ENCODE measurements around the gene ALPG. TPM values are rescaled to one million over a fixed set of nuclear protein-coding genes. Genes with fewer than 3 reads are reported as not detected.

Gene ALPG
- total and polyA plus RNA-seq, 9 of the 15 experiments (the other 6 are each of a cell fraction or from before 2014, with no cell fraction given): not detected

DNA sequence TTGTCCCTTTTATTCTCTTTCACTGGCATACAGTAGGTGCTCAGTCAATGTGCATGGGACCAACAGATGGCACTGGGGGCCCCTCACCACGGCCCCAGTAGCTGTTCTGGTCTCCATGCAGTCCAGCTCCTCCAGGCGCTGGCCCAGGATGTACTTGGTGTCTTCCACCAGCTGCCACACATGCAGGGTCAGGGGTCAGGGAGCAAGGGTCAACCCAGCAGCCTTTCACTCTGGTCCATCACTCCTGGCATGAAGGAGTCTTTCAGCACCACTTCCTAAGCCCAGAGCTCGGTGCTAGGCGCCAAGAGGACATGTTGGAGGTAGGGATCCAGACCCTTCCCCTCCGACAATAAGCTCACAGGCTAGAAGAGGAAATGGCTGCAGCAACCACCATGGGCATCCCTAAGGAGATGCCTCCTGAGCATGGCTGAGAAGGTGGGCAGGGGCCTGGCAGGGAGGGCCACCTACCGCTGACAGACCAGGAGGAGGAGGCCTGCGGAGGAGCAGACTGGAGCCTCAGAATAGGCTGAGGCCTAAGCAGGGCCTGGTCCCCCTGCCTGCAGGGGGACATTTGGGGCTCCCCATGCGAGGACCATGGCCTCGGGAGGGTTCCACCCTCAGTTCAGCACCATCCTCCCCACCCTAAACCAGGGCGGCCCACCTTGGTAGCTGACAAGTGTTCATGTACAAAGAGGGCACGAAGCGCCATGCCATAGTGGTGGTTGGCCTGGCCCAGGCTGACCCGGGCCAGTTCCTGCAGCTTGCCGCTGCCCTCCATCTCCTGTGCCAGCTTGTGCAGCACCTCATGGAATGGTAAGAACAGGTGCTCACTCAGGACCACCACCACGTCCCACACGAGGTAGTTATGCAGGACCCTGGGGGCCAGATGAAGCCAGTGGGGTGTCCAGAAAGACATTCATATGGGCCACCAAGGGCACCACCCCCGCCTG lies 10.2 kb downstream of the ALPG start:
- Histone ChIP-seq H3K4me1 (replicated peaks in 1 of 2; ENCODE audit: control insufficient read depth in 2 of 2, insufficient read depth in 2 of 2, low read length in 2 of 2) (peaks cover 0 to 9% of the 10 kb centered on the region in 2 experiments; a peak in 2 of 5 replicates), H3K9me3 (replicated peaks; ENCODE audit: control insufficient read depth, insufficient read depth, low read depth, low read length) (no peaks in the 10 kb centered on the region), H3K27me3 (ENCODE audit: control insufficient read depth in 2 of 2, insufficient read depth in 2 of 2, low read length in 2 of 2) (peaks cover 0 to 32% of the 10 kb centered on the region in 2 experiments; a peak in 3 of 5 replicates), H3K27ac (ENCODE audit: extremely low read depth, low read depth, low read length) (no peak overlapping the region), H3K4me3 (no peak overlapping the region), H2AFZ (ENCODE audit: low read depth, low read length) (no peak overlapping the region), H3K36me3 (ENCODE audit: control insufficient read depth, insufficient read depth, low read length) (no peaks in the 10 kb centered on the region), H3K9me1 (ENCODE audit: control insufficient read depth, insufficient read depth, low read length) (no peaks in the 10 kb centered on the region), H3K79me2 (ENCODE audit: control insufficient read depth, insufficient read depth, low read length) (no peaks in the 10 kb centered on the region), H3K4me2 (ENCODE audit: insufficient read depth, low read length) (no peak overlapping the region), H3K9ac (ENCODE audit: insufficient read depth in 1 of 2, low read depth in 2 of 2, low read length in 2 of 2) (no peak overlapping the region; a peak in 1 of 4 replicates), H4K20me1 (replicated peaks; ENCODE audit: control insufficient read depth, insufficient read depth, low read length) (no peaks in the 10 kb centered on the region)
- WGBS (ENCODE audit: insufficient coverage, low coverage, missing lambda C conversion rate): 16% methylated on average over 13 of the region's 17 CpGs
- ChIA-PET CTCF (ENCODE audit: low intra/inter-chr PET ratio) (no interaction called here), POLR2A (interaction anchor here (0.6 kb wide), 2 partner anchors 75 to 76 kb away, joined by 3 read pairs; no protein-coding TSS in a partner anchor)
- in situ Hi-C loops (cut with MboI): no loop called here
- ATAC-seq (no peak), FAIRE-seq (no peak), DNase-seq (ENCODE audit: extremely low read depth in 1 of 4, low spot score in 3 of 4) (no peak)
- no TSS peak for BruUV-seq (replicated peaks)
- intact Hi-C loops (cut with micrococcal nuclease): no loop called here
- TF ChIP-seq, protein P1, sequence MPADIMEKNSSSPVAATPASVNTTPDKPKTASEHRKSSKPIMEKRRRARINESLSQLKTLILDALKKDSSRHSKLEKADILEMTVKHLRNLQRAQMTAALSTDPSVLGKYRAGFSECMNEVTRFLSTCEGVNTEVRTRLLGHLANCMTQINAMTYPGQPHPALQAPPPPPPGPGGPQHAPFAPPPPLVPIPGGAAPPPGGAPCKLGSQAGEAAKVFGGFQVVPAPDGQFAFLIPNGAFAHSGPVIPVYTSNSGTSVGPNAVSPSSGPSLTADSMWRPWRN (IDR thresholded peaks at IDR 0.05; ENCODE audit: low read depth): no peak
- TF ChIP-seq NR2C1 (IDR thresholded peaks at IDR 0.05): peak; percentile 80
- peak; percentile 87 for TF ChIP-seq NR2C1 (tag; IDR thresholded peaks at IDR 0.05)
- TF ChIP-seq KDM5B (IDR thresholded peaks at IDR 0.05; ENCODE audit: insufficient replicate concordance, low read depth, low read length): no peak
- TF ChIP-seq HNRNPH1 (optimal IDR thresholded peaks at IDR 0.05; ENCODE audit: low read depth, low read length): no peak
- no peak for TF ChIP-seq MIER1 (IDR thresholded peaks at IDR 0.05; ENCODE audit: low read depth)
- no peak for TF ChIP-seq ZNF41 (CRISPR knock-in tag; conservative IDR thresholded peaks at IDR 0.05)
- TF ChIP-seq, protein P2, sequence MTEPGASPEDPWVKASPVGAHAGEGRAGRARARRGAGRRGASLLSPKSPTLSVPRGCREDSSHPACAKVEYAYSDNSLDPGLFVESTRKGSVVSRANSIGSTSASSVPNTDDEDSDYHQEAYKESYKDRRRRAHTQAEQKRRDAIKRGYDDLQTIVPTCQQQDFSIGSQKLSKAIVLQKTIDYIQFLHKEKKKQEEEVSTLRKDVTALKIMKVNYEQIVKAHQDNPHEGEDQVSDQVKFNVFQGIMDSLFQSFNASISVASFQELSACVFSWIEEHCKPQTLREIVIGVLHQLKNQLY (CRISPR knock-in tag; conservative IDR thresholded peaks at IDR 0.05): no peak
- no peak for TF ChIP-seq KLF1 (tag; IDR thresholded peaks at IDR 0.05)
- no peak for TF ChIP-seq CBX1 (IDR thresholded peaks at IDR 0.05; ENCODE audit: low read depth)
- peak; percentile 73 for TF ChIP-seq NR2C2 (CRISPR knock-in tag; IDR thresholded peaks at IDR 0.05)
- peak; percentile 70 for TF ChIP-seq NR2C2 (tag; IDR thresholded peaks at IDR 0.05)
- no peak for TF ChIP-seq TEAD1 (CRISPR knock-in tag; IDR thresholded peaks at IDR 0.05)
